Liver (tissue), 3 donors: ENCODE results near the gene EMD.

Source experiments
- CTCF ChIP-seq: fragments of 150-350 bp; IDR thresholded peaks from 2 replicates; pipeline ENCODE4 v1.5.1; 2017; ENCODE audit warnings: improper control_type of control experiment, low read depth, low read length; ENCODE audit not compliant: missing input control
- HNF4A ChIP-seq, 2 donors: conservative IDR thresholded peaks; 2 replicates each; pipeline ENCODE4 v1.6.1; 2016; ENCODE audit warnings: antibody characterized with exemption in 2 of 2, mild to moderate bottlenecking in 2 of 2
- JUND ChIP-seq, 2 donors: IDR thresholded peaks; 2 replicates each; pipeline ENCODE4 v1.6.1; 2016; ENCODE audit warnings: antibody characterized with exemption in 2 of 2
- RAD21 ChIP-seq, 2 donors: IDR thresholded peaks; 2 replicates each; pipeline ENCODE4 v1.6.1; 2016; ENCODE audit warnings: antibody characterized with exemption in 2 of 2, mild to moderate bottlenecking in 2 of 2
- REST ChIP-seq: IDR thresholded peaks from 2 replicates; pipeline ENCODE4 v1.6.1; 2016; ENCODE audit warnings: antibody characterized with exemption, mild to moderate bottlenecking
- SP1 ChIP-seq: IDR thresholded peaks from 2 replicates; pipeline ENCODE4 v1.6.1; 2018; ENCODE audit warnings: antibody characterized with exemption, mild to moderate bottlenecking
- TAF1 ChIP-seq: conservative IDR thresholded peaks from 2 replicates; pipeline ENCODE4 v1.6.1; 2016; ENCODE audit warnings: antibody characterized with exemption, mild to moderate bottlenecking
- YY1 ChIP-seq: IDR thresholded peaks from 2 replicates; pipeline ENCODE4 v1.6.1; 2016; ENCODE audit warnings: antibody characterized with exemption, mild to moderate bottlenecking
- donor health status: healthy.
- donor health status: healthy.

DNA sequence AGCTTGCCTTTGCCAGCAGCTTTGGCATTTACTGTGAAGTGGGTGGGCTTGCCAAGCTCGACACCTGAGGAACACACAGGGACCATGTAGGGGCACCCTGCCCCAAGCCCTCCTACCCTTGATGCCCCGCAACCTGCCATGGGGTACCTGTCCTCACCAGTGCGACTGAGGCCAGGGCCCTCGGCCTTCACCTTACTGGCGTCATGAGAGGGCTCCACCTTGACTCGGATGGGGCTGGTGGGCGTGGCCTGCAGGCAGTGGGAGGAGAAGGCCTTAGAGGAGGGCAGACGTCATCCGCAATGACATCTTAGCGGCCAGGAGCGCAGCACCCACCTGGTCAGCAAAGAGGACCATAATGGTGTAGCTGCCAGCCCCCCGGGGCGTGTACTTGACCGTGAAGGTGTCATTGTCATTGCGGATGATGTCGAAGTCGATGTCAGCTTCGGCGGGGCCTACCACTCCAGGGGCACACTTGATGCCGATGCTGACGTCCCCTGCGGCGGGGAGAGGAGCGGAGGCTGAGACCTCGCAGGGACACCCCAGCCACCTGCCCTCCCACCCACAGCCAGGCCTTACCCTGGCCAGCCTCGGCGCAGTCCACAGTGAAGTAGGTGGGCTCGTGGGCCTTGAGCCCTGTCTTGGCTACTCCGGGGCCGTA is 16.9 kb upstream of the EMD start:
- TF ChIP-seq YY1 (no peak), REST (no peak), CTCF (no peak), JUND (IDR thresholded peaks at IDR 0.05) (no peak), SP1 (no peak), HNF4A (conservative IDR thresholded peaks at IDR 0.05) (no peak), RAD21 (IDR thresholded peaks at IDR 0.05) (no peak), TAF1 (no peak)
